Measurements from ENCODE around the gene KRTAP29-1.

Gene KRTAP29-1

DNA sequence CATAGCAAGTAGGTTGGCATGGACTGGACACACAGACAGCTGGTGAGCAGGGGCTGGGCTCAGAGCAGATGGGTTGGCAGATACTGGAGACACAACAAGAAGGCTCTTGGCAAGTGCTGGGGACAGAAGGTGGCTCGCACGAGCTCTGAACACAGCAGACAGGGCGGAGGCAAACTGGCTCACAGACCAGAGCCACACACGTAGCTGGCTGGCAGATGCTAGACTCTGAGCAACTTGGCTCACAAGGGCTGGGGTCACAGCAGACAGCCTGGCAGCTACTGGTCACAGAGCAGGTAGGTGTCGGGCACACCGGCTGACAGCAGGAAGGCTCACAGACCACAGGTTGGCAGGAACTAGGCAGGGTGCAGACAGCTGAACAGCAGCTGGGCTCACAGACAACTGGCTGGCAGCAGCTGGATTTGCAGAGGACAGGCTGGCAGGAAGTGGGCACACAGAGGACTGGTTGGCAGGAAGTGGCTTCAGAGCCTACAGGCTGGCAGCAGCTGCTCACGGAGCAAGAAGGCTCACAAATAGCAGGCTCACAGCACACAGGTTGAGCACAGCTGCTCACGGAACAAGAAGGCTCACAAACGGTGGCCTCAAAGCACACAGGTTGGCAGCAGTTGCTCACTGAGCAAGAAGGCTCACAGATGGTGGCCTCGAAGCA lies 5.7 kb upstream of the KRTAP29-1 start:
- H3K4me1 ChIP-seq (ENCODE audit: control insufficient read depth, insufficient read depth, low read length) = no peaks in the 10 kb centered on the region
- no peak overlapping the region for H3K9ac ChIP-seq (ENCODE audit: low read length)
- no peaks in the 10 kb centered on the region for H3K9me3 ChIP-seq (ENCODE audit: control insufficient read depth, low read length)
- H3K27me3 ChIP-seq (ENCODE audit: control insufficient read depth, insufficient read depth, low read length) = no peaks in the 10 kb centered on the region
- H3K4me3 ChIP-seq (ENCODE audit: low read length) = no peak overlapping the region
- H3K36me3 ChIP-seq (ENCODE audit: control insufficient read depth, insufficient read depth, low read length) = no peaks in the 10 kb centered on the region

DNA sequence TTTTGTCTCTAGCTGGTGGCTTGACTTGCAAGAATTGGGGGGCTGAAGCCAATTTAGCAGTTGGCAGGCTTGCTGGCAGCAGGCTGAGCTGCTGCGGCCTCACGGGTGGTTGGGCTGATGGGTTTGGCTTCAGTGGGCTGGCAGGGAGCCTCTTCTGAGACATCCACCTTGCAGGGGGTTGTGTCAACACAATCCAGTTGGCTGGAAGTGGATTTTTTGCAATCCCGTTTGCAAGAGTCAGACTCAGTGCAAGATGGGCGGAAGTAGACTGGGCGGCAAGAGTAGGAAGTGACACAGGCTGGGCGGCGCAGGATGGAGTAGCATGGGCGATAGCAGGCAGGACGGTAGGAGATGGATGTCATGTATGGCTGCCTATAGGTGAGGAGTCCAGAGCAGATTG lies 5.0 kb upstream of the KRTAP29-1 start:
- no peak overlapping the region for H3K9ac ChIP-seq (ENCODE audit: low read length)
- no peaks in the 10 kb centered on the region for H3K9me3 ChIP-seq (ENCODE audit: control insufficient read depth, low read length)
- H3K36me3 ChIP-seq (ENCODE audit: control insufficient read depth, insufficient read depth, low read length) = no peaks in the 10 kb centered on the region
- no peaks in the 10 kb centered on the region for H3K27me3 ChIP-seq (ENCODE audit: control insufficient read depth, insufficient read depth, low read length)
- H3K4me3 ChIP-seq (ENCODE audit: low read length) = no peak overlapping the region
- H3K4me1 ChIP-seq (ENCODE audit: control insufficient read depth, insufficient read depth, low read length) = no peaks in the 10 kb centered on the region

DNA sequence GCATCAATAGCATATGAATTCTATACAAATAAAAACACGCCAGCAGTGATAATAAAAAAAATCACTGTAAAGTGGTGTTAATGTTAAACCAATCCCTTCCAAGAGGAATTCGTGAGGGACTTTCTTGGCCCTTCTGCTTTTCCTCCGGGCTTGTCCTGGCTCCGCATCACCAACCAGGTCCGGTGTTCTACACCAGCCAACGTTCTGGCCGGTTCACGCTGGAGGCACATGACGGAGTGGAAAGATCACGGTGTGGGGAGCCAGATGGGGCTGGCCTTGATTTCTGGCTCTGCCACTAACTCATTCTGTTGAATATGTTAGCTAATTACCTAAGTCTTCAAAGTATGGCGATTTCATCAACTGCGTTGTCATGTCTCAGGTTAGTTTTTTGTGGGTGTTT lies 1.4 kb upstream of the KRTAP29-1 start:
- no peaks in the 10 kb centered on the region for H3K36me3 ChIP-seq (ENCODE audit: control insufficient read depth, insufficient read depth, low read length)
- no peak overlapping the region for H3K4me3 ChIP-seq (ENCODE audit: low read length)
- H3K9ac ChIP-seq (ENCODE audit: low read length) = no peak overlapping the region
- H3K4me1 ChIP-seq (ENCODE audit: control insufficient read depth, insufficient read depth, low read length) = no peaks in the 10 kb centered on the region
- H3K27me3 ChIP-seq (ENCODE audit: control insufficient read depth, insufficient read depth, low read length) = no peaks in the 10 kb centered on the region
- no peaks in the 10 kb centered on the region for H3K9me3 ChIP-seq (ENCODE audit: control insufficient read depth, low read length)

DNA sequence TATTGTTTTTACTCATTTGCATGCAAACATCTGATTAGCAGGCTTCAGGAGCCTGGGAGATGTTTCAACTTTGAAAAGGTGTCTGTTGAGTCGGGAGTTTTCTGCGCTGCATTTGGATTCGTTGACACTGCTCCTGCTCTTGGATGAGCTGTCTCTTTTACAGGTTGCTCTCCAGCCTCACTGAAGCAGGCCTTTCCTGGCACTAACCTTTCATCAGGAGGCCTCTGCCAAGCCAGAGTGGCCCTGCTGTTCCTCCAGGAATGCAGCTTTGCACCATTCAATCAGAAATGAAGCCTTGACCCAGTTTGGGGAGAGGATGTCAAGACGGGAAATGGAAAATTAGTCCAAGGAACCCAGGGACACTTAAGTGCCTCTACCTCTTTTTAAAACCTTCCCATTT lies 330 bp upstream of the KRTAP29-1 start:
- Histone ChIP-seq H3K36me3 (ENCODE audit: control insufficient read depth, insufficient read depth, low read length) (no peaks in the 10 kb centered on the region), H3K9ac (ENCODE audit: low read length) (no peak overlapping the region), H3K4me3 (ENCODE audit: low read length) (no peak overlapping the region), H3K4me1 (ENCODE audit: control insufficient read depth, insufficient read depth, low read length) (no peaks in the 10 kb centered on the region), H3K27me3 (ENCODE audit: control insufficient read depth, insufficient read depth, low read length) (no peaks in the 10 kb centered on the region), H3K9me3 (ENCODE audit: control insufficient read depth, low read length) (no peaks in the 10 kb centered on the region)

DNA sequence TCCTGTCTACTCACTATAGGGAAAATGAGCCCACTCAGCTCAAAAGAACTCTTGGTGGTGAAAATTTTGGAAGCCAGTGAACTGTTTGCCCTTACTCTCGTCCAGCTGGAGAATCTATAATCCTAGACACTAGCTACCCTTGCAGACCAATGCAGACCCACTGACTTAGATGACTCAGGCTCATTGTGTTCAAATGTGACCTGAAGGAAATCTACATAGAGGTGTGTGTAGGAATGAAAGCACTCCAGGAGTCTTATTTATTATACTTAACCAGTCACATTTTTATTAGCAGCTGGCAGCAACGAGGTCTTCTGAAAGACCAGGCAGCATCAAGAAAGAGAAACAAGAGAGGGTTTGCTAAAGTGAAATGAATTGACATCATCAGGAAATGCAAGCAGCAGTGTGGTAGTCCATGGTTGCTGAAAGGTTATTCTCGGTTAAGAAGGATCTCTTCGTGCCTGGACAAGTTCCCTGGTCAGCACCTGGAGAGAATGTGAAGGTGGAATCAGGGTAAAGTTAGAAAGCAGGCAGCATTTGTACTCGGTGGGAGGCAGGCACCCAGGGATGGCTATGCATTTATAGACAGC lies 1.4 kb downstream of the KRTAP29-1 start:
- H3K4me1 ChIP-seq (ENCODE audit: control insufficient read depth, insufficient read depth, low read length) = no peaks in the 10 kb centered on the region
- no peaks in the 10 kb centered on the region for H3K27me3 ChIP-seq (ENCODE audit: control insufficient read depth, insufficient read depth, low read length)
- H3K9me3 ChIP-seq (ENCODE audit: control insufficient read depth, low read length) = no peaks in the 10 kb centered on the region
- no peak overlapping the region for H3K4me3 ChIP-seq (ENCODE audit: low read length)
- H3K36me3 ChIP-seq (ENCODE audit: control insufficient read depth, insufficient read depth, low read length) = no peaks in the 10 kb centered on the region
- H3K9ac ChIP-seq (ENCODE audit: low read length) = no peak overlapping the region

DNA sequence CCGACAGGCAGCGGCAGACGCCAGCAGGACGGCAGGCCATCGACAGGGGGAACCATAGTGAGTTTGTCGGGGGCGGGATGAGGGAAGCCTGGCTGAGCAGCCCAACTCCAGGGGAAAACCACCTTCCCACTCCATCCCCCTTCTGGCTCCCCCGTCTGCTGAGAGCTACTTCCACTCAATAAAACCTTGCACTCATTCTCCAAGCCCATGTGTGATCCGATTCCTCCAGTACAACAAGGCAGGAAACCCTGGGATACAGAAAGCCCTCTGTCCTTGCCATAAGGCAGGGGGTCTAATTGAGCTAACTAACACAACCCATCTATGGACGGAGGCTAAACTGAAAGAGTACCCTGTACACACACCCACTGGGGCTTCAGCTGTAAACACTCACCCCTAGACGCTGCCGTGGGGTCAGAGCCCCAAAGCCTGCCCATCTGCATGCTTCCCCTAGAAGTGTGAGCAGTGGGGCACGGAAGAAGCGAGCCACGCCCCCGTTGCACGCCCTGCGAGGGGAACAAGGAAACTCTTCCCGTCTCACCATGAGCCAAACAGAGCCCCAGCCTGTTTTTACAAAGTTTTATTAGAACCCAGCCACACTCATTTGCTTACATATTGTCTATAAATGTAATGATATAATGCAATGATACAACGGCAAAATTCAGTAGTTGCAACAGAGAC lies 4.1 kb downstream of the KRTAP29-1 start:
- H3K9ac ChIP-seq (ENCODE audit: low read length) = no peak overlapping the region
- H3K9me3 ChIP-seq (ENCODE audit: control insufficient read depth, low read length) = no peaks in the 10 kb centered on the region
- H3K4me3 ChIP-seq (ENCODE audit: low read length) = no peak overlapping the region
- H3K4me1 ChIP-seq (ENCODE audit: control insufficient read depth, insufficient read depth, low read length) = no peaks in the 10 kb centered on the region
- no peaks in the 10 kb centered on the region for H3K27me3 ChIP-seq (ENCODE audit: control insufficient read depth, insufficient read depth, low read length)
- no peaks in the 10 kb centered on the region for H3K36me3 ChIP-seq (ENCODE audit: control insufficient read depth, insufficient read depth, low read length)

DNA sequence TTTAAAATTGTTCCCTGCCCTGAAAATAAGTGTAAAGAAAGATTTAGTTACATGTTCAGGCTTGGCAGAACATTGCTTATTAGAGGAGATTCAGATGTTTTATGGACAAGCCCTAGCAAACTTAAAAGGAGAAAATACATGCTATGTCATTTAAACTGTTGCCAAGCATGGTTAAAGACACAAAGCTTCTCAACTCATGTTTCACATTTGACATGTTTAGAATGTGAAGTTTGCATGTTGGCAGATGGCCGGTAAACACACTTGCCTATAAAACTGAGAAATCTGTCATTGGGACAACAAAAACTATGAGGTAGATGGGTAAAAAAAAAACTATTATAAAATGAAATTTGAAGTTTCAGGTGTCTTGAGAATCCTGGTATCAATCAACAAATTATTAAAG lies 5.8 kb downstream of the KRTAP29-1 start:
- no peak overlapping the region for H3K9ac ChIP-seq (ENCODE audit: low read length)
- no peaks in the 10 kb centered on the region for H3K36me3 ChIP-seq (ENCODE audit: control insufficient read depth, insufficient read depth, low read length)
- no peaks in the 10 kb centered on the region for H3K4me1 ChIP-seq (ENCODE audit: control insufficient read depth, insufficient read depth, low read length)
- no peaks in the 10 kb centered on the region for H3K9me3 ChIP-seq (ENCODE audit: control insufficient read depth, low read length)
- H3K4me3 ChIP-seq (ENCODE audit: low read length) = no peak overlapping the region
- no peaks in the 10 kb centered on the region for H3K27me3 ChIP-seq (ENCODE audit: control insufficient read depth, insufficient read depth, low read length)

DNA sequence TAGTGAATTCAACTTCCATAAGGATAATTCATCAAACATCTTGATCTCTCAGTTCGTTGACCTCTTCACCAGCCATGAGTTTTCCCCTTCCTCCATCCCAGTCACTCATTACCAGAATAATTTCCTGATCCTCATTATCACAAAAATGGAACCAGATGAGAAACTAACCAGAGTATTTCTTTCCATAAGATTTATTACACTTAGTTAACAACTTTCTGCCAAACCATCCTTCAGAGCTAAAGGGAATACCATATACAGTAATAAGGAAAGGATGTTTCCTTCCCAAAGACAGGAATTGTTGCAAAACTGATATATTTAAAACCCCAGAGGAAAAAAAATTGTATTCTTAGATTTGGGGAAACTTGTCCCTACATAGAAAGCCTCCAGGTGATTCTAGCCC lies 8.6 kb downstream of the KRTAP29-1 start:
- H3K9ac ChIP-seq (ENCODE audit: low read length) = no peak overlapping the region
- H3K27me3 ChIP-seq (ENCODE audit: control insufficient read depth, insufficient read depth, low read length) = no peaks in the 10 kb centered on the region
- no peaks in the 10 kb centered on the region for H3K4me1 ChIP-seq (ENCODE audit: control insufficient read depth, insufficient read depth, low read length)
- no peak overlapping the region for H3K4me3 ChIP-seq (ENCODE audit: low read length)
- no peaks in the 10 kb centered on the region for H3K9me3 ChIP-seq (ENCODE audit: control insufficient read depth, low read length)
- H3K36me3 ChIP-seq (ENCODE audit: control insufficient read depth, insufficient read depth, low read length) = no peaks in the 10 kb centered on the region

DNA sequence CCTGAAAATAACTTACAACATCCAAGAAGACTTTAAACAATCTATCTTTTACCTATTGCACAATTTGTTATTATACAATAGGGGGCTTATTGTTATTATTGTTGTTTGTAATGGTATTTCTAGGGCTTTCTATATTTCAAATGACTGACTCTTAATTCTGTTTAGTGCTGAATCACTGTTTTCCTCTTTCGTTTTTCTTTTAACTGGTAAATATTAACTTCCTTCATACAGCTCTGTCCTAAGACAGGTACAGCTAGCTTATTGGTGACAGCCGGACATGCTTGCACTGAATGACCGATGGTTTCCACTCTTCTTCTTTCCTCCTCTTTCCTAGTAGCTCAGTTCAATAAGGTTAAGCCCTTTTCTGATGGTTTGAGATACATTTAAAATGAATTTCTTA lies 15.6 kb downstream of the KRTAP29-1 start:
- H3K36me3 ChIP-seq (ENCODE audit: control insufficient read depth, insufficient read depth, low read length) = no peaks in the 10 kb centered on the region
- no peak overlapping the region for H3K4me3 ChIP-seq (ENCODE audit: low read length)
- no peaks in the 10 kb centered on the region for H3K4me1 ChIP-seq (ENCODE audit: control insufficient read depth, insufficient read depth, low read length)
- H3K9me3 ChIP-seq (ENCODE audit: control insufficient read depth, low read length) = no peaks in the 10 kb centered on the region
- no peak overlapping the region for H3K9ac ChIP-seq (ENCODE audit: low read length)
- H3K27me3 ChIP-seq (ENCODE audit: control insufficient read depth, insufficient read depth, low read length) = no peaks in the 10 kb centered on the region

DNA sequence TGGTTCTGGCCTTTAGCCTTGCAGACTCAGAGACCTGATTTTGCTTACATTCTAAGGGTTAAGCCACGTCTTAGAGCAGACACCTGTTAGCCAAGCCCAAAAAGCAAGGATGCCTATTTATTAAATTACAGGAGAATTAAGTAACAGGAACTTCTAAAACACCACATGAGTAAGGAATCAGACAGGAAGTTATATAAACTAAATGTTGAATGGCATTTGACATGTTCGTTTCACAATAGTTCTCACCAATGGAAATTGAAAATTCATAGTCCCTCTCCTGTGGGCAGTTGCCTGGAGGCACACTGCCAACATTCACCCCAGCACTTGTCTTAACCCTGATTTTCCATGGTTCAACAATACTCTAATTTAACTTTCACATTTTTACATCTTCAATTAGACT lies 18.1 kb downstream of the KRTAP29-1 start:
- Histone ChIP-seq H3K4me1 (ENCODE audit: control insufficient read depth, insufficient read depth, low read length) (no peaks in the 10 kb centered on the region), H3K27me3 (ENCODE audit: control insufficient read depth, insufficient read depth, low read length) (no peaks in the 10 kb centered on the region), H3K9me3 (ENCODE audit: control insufficient read depth, low read length) (no peaks in the 10 kb centered on the region), H3K36me3 (ENCODE audit: control insufficient read depth, insufficient read depth, low read length) (no peaks in the 10 kb centered on the region), H3K9ac (ENCODE audit: low read length) (no peak overlapping the region), H3K4me3 (ENCODE audit: low read length) (no peak overlapping the region)

DNA sequence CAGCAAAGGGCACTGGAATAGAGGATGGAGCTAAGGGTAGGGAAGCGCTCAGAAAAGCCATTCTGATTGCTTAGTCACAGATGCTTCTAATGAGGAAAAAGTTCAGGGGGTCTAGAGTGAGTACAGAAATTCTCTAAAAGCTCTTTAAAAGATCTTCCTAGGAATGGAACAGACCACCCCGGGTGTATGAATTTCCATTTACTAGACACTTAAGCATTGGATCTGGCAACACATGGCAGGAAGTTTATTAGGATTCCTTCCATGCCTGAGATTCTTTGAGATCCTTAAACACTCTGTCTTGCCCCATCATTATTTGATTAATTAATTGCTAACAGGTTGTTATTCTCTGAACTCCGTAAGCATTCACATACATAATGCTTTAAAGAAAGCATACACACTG lies 18.6 kb downstream of the KRTAP29-1 start:
- no peaks in the 10 kb centered on the region for H3K36me3 ChIP-seq (ENCODE audit: control insufficient read depth, insufficient read depth, low read length)
- H3K27me3 ChIP-seq (ENCODE audit: control insufficient read depth, insufficient read depth, low read length) = no peaks in the 10 kb centered on the region
- no peak overlapping the region for H3K4me3 ChIP-seq (ENCODE audit: low read length)
- no peaks in the 10 kb centered on the region for H3K9me3 ChIP-seq (ENCODE audit: control insufficient read depth, low read length)
- no peaks in the 10 kb centered on the region for H3K4me1 ChIP-seq (ENCODE audit: control insufficient read depth, insufficient read depth, low read length)
- no peak overlapping the region for H3K9ac ChIP-seq (ENCODE audit: low read length)

DNA sequence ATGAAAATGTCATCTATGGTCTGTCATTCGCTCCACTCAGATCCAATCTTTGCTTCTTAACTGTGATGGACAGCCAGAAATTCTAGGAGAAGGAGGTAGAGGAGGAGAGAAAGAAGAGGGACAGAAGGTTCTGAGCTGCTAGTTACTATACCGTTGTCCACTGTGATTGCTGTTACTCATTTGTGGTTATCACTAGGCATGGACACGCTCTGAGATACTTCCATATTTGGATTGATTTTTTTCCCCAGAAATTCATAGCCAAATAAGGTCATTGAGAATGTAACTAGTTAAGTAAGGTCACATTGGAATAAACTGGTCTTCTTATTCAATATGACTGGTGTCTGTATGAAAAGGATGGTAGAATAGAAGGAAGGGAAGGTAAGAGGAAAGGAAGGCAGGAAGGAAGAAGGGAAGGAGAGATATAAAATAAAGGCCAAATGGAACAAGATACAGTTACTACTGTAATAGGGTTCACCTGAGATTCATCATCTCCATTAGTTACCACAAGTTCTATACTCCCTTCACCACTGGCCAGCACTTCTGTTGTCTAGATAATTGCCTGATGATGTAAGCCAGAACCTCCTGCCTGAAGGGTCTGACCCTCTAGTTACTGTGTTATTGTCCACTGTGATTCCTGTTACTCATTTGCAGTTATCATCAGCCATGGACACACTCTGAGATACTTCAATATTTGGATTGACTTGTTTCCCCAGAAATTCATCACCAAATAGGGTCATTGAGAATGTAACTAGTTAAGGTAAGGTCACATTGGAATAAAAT lies 24.3 kb downstream of the KRTAP29-1 start:
- Histone ChIP-seq H3K9ac (ENCODE audit: low read length) (no peak overlapping the region), H3K4me3 (ENCODE audit: low read length) (no peak overlapping the region), H3K9me3 (ENCODE audit: control insufficient read depth, low read length) (no peaks in the 10 kb centered on the region), H3K36me3 (ENCODE audit: control insufficient read depth, insufficient read depth, low read length) (no peaks in the 10 kb centered on the region), H3K4me1 (ENCODE audit: control insufficient read depth, insufficient read depth, low read length) (no peaks in the 10 kb centered on the region), H3K27me3 (ENCODE audit: control insufficient read depth, insufficient read depth, low read length) (peaks cover 7% of the 10 kb centered on the region)
